HL-60 (cell line): ENCODE results near the gene DLEC1.

ENCODE experiments used
- GABPA ChIP-seq: IDR thresholded peaks from 2 replicates; pipeline ENCODE4 v1.6.1; 2012; ENCODE audit warnings: low read depth
- POLR2AphosphoS5 ChIP-seq: IDR thresholded peaks from 2 replicates; pipeline ENCODE4 v1.6.1; 2012; ENCODE audit warnings: low read depth
- TF ChIP-seq, protein P1 (sequence below): IDR thresholded peaks from one replicate; pipeline ENCODE4 v1.5.1; 2011; ENCODE audit warnings: low read length, control low read depth, inconsistent platforms; ENCODE audit not compliant: insufficient read depth

DNA sequence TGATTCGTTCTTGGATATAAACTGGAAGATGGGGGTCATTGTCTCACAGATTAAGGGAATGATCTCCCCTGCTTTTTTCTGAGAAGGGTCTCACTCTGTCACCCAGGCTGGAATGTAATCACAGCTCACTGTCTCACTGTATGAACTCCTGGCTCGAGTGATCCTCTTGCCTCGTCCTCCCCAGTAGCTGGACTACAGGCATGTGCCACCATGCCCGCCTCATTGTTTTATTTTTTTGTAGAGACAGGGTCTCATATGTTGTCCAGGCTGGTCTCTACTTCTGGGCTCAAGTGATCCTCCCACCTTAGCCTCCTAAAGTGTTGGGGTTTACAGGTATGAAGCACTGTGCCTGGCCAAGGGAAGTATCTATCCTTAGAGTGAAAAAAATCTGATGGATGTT, 131.7 kb downstream of the DLEC1 start:
- TF ChIP-seq, protein P1, sequence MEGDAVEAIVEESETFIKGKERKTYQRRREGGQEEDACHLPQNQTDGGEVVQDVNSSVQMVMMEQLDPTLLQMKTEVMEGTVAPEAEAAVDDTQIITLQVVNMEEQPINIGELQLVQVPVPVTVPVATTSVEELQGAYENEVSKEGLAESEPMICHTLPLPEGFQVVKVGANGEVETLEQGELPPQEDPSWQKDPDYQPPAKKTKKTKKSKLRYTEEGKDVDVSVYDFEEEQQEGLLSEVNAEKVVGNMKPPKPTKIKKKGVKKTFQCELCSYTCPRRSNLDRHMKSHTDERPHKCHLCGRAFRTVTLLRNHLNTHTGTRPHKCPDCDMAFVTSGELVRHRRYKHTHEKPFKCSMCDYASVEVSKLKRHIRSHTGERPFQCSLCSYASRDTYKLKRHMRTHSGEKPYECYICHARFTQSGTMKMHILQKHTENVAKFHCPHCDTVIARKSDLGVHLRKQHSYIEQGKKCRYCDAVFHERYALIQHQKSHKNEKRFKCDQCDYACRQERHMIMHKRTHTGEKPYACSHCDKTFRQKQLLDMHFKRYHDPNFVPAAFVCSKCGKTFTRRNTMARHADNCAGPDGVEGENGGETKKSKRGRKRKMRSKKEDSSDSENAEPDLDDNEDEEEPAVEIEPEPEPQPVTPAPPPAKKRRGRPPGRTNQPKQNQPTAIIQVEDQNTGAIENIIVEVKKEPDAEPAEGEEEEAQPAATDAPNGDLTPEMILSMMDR, result no peak
- no peak for TF ChIP-seq POLR2AphosphoS5
- TF ChIP-seq GABPA, result no peak
